PFSK-1 (cell line): ENCODE results near the gene RGP1.

Source experiments
- FOXP2 ChIP-seq: optimal IDR thresholded peaks from 2 replicates; pipeline ENCODE3; 2011; ENCODE audit warnings: borderline replicate concordance, control low read depth, inconsistent platforms; ENCODE audit not compliant: insufficient read depth; ENCODE audit errors: extremely low read length, extremely low read depth
- POLR2AphosphoS5 ChIP-seq: IDR thresholded peaks from 2 replicates; pipeline ENCODE4 v1.6.1; 2012; ENCODE audit warnings: low read depth, mild to moderate bottlenecking, control low read depth, low read length, moderate library complexity
- SIN3A ChIP-seq: IDR thresholded peaks from 2 replicates; pipeline ENCODE4 v1.6.1; 2012; ENCODE audit warnings: mild to moderate bottlenecking, low read length, moderate library complexity, borderline replicate concordance; ENCODE audit not compliant: insufficient read depth
- TAF1 ChIP-seq: IDR thresholded peaks from 2 replicates; pipeline ENCODE4 v1.6.1; 2012; ENCODE audit warnings: low read length, control low read depth, borderline replicate concordance; ENCODE audit not compliant: insufficient read depth
- TF ChIP-seq, protein P1 (sequence below), 2 experiments: IDR thresholded peaks; 2 replicates each; pipeline versions ENCODE4 v1.6.1 to v1.8.0; 2011 to 2012; ENCODE audit warnings: low read depth in 2 of 2, low read length in 2 of 2, control low read depth in 1 of 2, inconsistent platforms in 1 of 2, mild to moderate bottlenecking in 1 of 2, moderate library complexity in 1 of 2; ENCODE audit not compliant: insufficient read depth in 1 of 2

RGP1 gene

DNA sequence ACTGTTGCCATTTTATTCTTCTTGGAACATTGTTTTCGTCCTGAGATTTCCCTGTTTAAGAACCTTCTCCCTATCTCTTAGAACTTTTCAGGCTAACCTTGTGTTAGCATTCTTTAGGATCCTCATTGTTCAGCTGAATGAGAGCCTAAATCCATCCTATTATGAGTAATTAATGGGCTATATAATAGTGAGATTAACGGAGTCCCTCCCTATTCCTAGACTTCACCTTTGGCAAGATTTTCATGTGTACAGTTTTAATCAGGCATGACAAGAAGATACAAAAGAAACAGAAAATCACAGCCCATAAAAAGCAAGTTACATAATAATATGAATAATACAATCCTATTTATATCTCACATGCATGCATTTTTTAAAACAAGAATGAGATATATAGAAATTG lies 14.1 kb downstream of the RGP1 start:
- no peak for TF ChIP-seq FOXP2
- TF ChIP-seq, protein P1, sequence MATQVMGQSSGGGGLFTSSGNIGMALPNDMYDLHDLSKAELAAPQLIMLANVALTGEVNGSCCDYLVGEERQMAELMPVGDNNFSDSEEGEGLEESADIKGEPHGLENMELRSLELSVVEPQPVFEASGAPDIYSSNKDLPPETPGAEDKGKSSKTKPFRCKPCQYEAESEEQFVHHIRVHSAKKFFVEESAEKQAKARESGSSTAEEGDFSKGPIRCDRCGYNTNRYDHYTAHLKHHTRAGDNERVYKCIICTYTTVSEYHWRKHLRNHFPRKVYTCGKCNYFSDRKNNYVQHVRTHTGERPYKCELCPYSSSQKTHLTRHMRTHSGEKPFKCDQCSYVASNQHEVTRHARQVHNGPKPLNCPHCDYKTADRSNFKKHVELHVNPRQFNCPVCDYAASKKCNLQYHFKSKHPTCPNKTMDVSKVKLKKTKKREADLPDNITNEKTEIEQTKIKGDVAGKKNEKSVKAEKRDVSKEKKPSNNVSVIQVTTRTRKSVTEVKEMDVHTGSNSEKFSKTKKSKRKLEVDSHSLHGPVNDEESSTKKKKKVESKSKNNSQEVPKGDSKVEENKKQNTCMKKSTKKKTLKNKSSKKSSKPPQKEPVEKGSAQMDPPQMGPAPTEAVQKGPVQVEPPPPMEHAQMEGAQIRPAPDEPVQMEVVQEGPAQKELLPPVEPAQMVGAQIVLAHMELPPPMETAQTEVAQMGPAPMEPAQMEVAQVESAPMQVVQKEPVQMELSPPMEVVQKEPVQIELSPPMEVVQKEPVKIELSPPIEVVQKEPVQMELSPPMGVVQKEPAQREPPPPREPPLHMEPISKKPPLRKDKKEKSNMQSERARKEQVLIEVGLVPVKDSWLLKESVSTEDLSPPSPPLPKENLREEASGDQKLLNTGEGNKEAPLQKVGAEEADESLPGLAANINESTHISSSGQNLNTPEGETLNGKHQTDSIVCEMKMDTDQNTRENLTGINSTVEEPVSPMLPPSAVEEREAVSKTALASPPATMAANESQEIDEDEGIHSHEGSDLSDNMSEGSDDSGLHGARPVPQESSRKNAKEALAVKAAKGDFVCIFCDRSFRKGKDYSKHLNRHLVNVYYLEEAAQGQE (IDR thresholded peaks at IDR 0.05; ENCODE audit: insufficient read depth in 1 of 2, low read depth in 2 of 2, low read length in 2 of 2), result no peak
- TF ChIP-seq POLR2AphosphoS5, result no peak
- TF ChIP-seq SIN3A, result no peak
- TF ChIP-seq TAF1, result no peak

GRCh38 chr9:35763803-35764202 lies 14.7 kb downstream of the RGP1 start:
- TF ChIP-seq TAF1, result no peak
- TF ChIP-seq, protein P1 (IDR thresholded peaks at IDR 0.05; ENCODE audit: insufficient read depth in 1 of 2, low read depth in 2 of 2, low read length in 2 of 2), result no peak
- TF ChIP-seq FOXP2, result no peak
- TF ChIP-seq SIN3A, result no peak
- no peak for TF ChIP-seq POLR2AphosphoS5

DNA sequence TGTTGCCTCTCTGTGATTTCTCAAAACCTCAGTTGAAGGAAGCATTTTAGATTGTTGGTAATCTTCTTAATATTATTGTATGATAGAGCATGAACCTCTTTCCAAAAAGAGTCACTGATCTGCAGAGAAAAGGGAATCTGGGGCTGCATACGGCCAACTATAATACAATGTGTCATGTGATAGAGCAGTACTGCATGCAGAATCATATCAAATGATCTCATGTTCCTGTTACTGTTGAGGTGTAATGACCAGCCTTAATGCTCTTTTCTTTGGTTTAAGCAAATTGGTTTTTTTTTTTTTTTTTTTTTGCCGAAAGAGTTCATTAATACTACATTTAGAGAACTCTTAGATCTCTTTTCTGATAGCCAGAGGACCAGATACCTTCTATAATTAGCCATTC lies 17.9 kb downstream of the RGP1 start:
- TF ChIP-seq POLR2AphosphoS5 (no peak), TAF1 (no peak), SIN3A (no peak), FOXP2 (no peak)
- TF ChIP-seq, protein P1 (IDR thresholded peaks at IDR 0.05; ENCODE audit: insufficient read depth in 1 of 2, low read depth in 2 of 2, low read length in 2 of 2), result no peak

GRCh38 chr9:35767458-35767857 lies 18.4 kb downstream of the RGP1 start:
- TF ChIP-seq POLR2AphosphoS5 (no peak), SIN3A (no peak), TAF1 (no peak), FOXP2 (no peak)
- TF ChIP-seq, protein P1 (IDR thresholded peaks at IDR 0.05; ENCODE audit: insufficient read depth in 1 of 2, low read depth in 2 of 2, low read length in 2 of 2), result no peak

DNA sequence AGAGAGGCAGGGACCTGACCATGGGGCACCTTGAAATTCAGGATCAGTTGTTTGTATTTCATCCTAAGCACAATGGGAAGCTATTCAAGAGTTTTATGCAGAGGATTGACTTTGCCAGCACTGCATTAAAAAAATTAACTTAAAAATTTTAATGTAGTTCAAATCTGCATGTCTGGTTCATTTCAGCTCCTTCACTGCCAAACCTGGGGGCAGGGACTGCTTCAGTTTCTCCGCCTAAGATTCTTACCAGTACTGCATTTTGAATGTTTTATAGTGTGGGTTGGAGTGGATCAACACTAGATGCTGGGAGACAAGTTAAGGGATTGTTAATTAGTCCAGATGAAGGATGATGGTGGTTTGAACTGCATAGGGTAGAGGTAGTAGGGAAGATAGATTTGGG lies 20.7 kb downstream of the RGP1 start:
- no peak for TF ChIP-seq TAF1
- no peak for TF ChIP-seq SIN3A
- no peak for TF ChIP-seq FOXP2
- TF ChIP-seq POLR2AphosphoS5, result no peak
- TF ChIP-seq, protein P1 (IDR thresholded peaks at IDR 0.05; ENCODE audit: insufficient read depth in 1 of 2, low read depth in 2 of 2, low read length in 2 of 2), result no peak
